GM21423 (cell line): ENCODE measurements around the gene AXDND1.
"Not testable (repeated sequence)": the region's sequence is repeated elsewhere in the genome, so short reads cannot be mapped to it uniquely, and the experiment has no call there.

ENCODE experiments used
- ATAC-seq: cut with Tn5 transposase; IDR thresholded peaks from one replicate; pipeline ENCODE4 v1.9.1; 2021; ENCODE audit warnings: mild to moderate bottlenecking, moderate library complexity; ENCODE audit not compliant: unreplicated experiment

The AXDND1 gene

GRCh38 chr1:179366093-179366800 lies 476 bp downstream of the AXDND1 start:
- peak; percentile 4 for ATAC-seq

- ATAC-seq, result no peak
Observed at GRCh38 chr1:179369751-179370341, 4.1 kb downstream of the AXDND1 start.

GRCh38 chr1:179372160-179372559 lies 6.4 kb downstream of the AXDND1 start:
- ATAC-seq, result no peak

GRCh38 chr1:179376223-179376622 lies 10.5 kb downstream of the AXDND1 start:
- ATAC-seq, result no peak

- no peak for ATAC-seq
Observed at GRCh38 chr1:179380299-179380698, 14.5 kb downstream of the AXDND1 start.

GRCh38 chr1:179384027-179384426 lies 18.3 kb downstream of the AXDND1 start:
- ATAC-seq, result no peak

- ATAC-seq, result no peak
Observed at GRCh38 chr1:179385510-179385909, 19.7 kb downstream of the AXDND1 start.

- ATAC-seq, result no peak
Observed at GRCh38 chr1:179393721-179394120, 27.9 kb downstream of the AXDND1 start.

- ATAC-seq, result not testable (repeated sequence)
Observed at GRCh38 chr1:179399399-179399798, 33.6 kb downstream of the AXDND1 start.

- not testable (repeated sequence) for ATAC-seq
Observed at GRCh38 chr1:179417760-179418159, 52.0 kb downstream of the AXDND1 start.

GRCh38 chr1:179418706-179419105 lies 52.9 kb downstream of the AXDND1 start:
- ATAC-seq, result not testable (repeated sequence)

- ATAC-seq, result no peak
Observed at GRCh38 chr1:179424610-179425009, 58.8 kb downstream of the AXDND1 start.

- ATAC-seq, result no peak
Observed at GRCh38 chr1:179425186-179425585, 59.4 kb downstream of the AXDND1 start.

GRCh38 chr1:179437171-179437570 lies 71.4 kb downstream of the AXDND1 start:
- ATAC-seq, result no peak

GRCh38 chr1:179439646-179440045 lies 73.9 kb downstream of the AXDND1 start:
- ATAC-seq, result not testable (repeated sequence)

- ATAC-seq, result not testable (repeated sequence)
Observed at GRCh38 chr1:179440301-179440700, 74.5 kb downstream of the AXDND1 start.

GRCh38 chr1:179440971-179441370 lies 75.2 kb downstream of the AXDND1 start:
- no peak for ATAC-seq

- no peak for ATAC-seq
Observed at GRCh38 chr1:179441501-179441900, 75.7 kb downstream of the AXDND1 start.

GRCh38 chr1:179442846-179443245 lies 77.1 kb downstream of the AXDND1 start:
- ATAC-seq, result not testable (repeated sequence)

GRCh38 chr1:179445593-179445992 lies 79.8 kb downstream of the AXDND1 start:
- ATAC-seq, result no peak

GRCh38 chr1:179447489-179447888 lies 81.7 kb downstream of the AXDND1 start:
- no peak for ATAC-seq

- ATAC-seq, result no peak
Observed at GRCh38 chr1:179448437-179449149, 82.8 kb downstream of the AXDND1 start.
